Endothelial cell of umbilical vein (primary cell): ENCODE data around the gene RBM4B. TPM values are rescaled to one million over a fixed set of nuclear protein-coding genes. Genes with fewer than 3 reads are reported as not detected.

Experiments used
- BruUV-seq: library from RNA; stranded (reverse); fragments of 400-500 nt; replicated peaks from 2 replicates; lab custom pipeline; 2021; lab: Mats Ljungman, UMichigan
- CTCF ChIA-PET: fragments of 300-600, 350-600 bp; sonication (Branson Sonifier 250); formaldehyde crosslinking; loops from one replicate; lab custom pipeline; 2021; ENCODE audit warnings: antibody characterized with exemption, inconsistent platforms; lab: Charles Lee
- POLR2A ChIA-PET: fragments of 300-600, 350-600 bp; sonication (Branson Sonifier 250); formaldehyde crosslinking; loops from one replicate; lab custom pipeline; 2021; ENCODE audit warnings: antibody characterized with exemption, inconsistent platforms; lab: Charles Lee
- DNase-seq: peaks from one replicate; pipeline ENCODE4 v3.0.0-alpha.2; 2011; ENCODE audit warnings: low read depth, low spot score
- FAIRE-seq: peaks from 2 replicates; lab custom pipeline; 2011; peaks lifted over from hg19 to GRCh38; lab: Jason Lieb, UNC
- H2AFZ ChIP-seq: 2 replicates; pipeline ENCODE4 v1.6.0; 2012; ENCODE audit warnings: low read depth, low read length, control low read depth, inconsistent platforms
- H3K27ac ChIP-seq: 2 replicates; pipeline ENCODE4 v1.5.1; 2011; ENCODE audit warnings: low read depth, mild to moderate bottlenecking, control low read depth, low read length, moderate library complexity; ENCODE audit not compliant: insufficient read depth
- H3K27me3 ChIP-seq, 2 experiments: 2 replicates each; pipeline versions ENCODE4 v1.6.0 to v1.6.1; 2011; ENCODE audit warnings: low read length in 2 of 2, mixed read lengths in 1 of 2; ENCODE audit not compliant: control insufficient read depth in 2 of 2, insufficient read depth in 2 of 2
- H3K36me3 ChIP-seq, 2 experiments: 2 replicates in 1 of 2; 3 replicates in 1 of 2; pipeline ENCODE4 v1.5.1; 2011; ENCODE audit warnings: low read length in 2 of 2, mild to moderate bottlenecking in 1 of 2, moderate library complexity in 1 of 2; ENCODE audit not compliant: control insufficient read depth in 2 of 2, insufficient read depth in 2 of 2; ENCODE audit errors: extremely low read depth in 1 of 2
- H3K4me1 ChIP-seq: 3 replicates; pipeline ENCODE4 v1.5.1; 2011; ENCODE audit warnings: mild to moderate bottlenecking, low read length; ENCODE audit not compliant: control insufficient read depth, insufficient read depth; ENCODE audit errors: extremely low read depth
- H3K4me2 ChIP-seq: 2 replicates; pipeline ENCODE4 v1.6.1; 2011; ENCODE audit warnings: low read length, control low read depth, mixed read lengths; ENCODE audit not compliant: insufficient read depth
- H3K4me3 ChIP-seq, 3 experiments: fragments of 200-600 bp in 1 of 3; sonication (generic), shearing (Covaris generic) in 1 of 3; replicated peaks in 1 of 3; 2 replicates each; pipeline ENCODE4 v1.5.1; 2011 to 2016; ENCODE audit warnings: control low read depth in 3 of 3, low read length in 3 of 3, mild to moderate bottlenecking in 2 of 3, inconsistent platforms in 1 of 3, low read depth in 1 of 3, moderate library complexity in 1 of 3; ENCODE audit not compliant: insufficient read depth in 1 of 3
- H3K79me2 ChIP-seq: 2 replicates; pipeline ENCODE4 v1.6.0; 2012; ENCODE audit warnings: low read length, inconsistent platforms; ENCODE audit not compliant: control insufficient read depth, insufficient read depth
- H3K9ac ChIP-seq: replicated peaks from 2 replicates; pipeline ENCODE3; 2011; ENCODE audit warnings: low read length, control low read depth; ENCODE audit not compliant: insufficient read depth; ENCODE audit errors: extremely low read depth
- H3K9me1 ChIP-seq: replicated peaks from 3 replicates; pipeline ENCODE4 v1.6.0; 2011; ENCODE audit warnings: mild to moderate bottlenecking, low read length; ENCODE audit not compliant: control insufficient read depth, insufficient read depth; ENCODE audit errors: extremely low read depth
- H3K9me3 ChIP-seq: replicated peaks from 2 replicates; pipeline ENCODE4 v1.5.1; 2012; ENCODE audit warnings: low read length, inconsistent platforms; ENCODE audit not compliant: control insufficient read depth, insufficient read depth
- H4K20me1 ChIP-seq: replicated peaks from 2 replicates; pipeline ENCODE3; 2011; ENCODE audit warnings: mild to moderate bottlenecking, low read length; ENCODE audit not compliant: control insufficient read depth, insufficient read depth; ENCODE audit errors: extremely low read depth
- EZH2 ChIP-seq: IDR thresholded peaks from 2 replicates; pipeline ENCODE4 v1.6.1; 2012; ENCODE audit warnings: borderline replicate concordance, low read depth, mild to moderate bottlenecking, moderate library complexity, low read length, inconsistent platforms; ENCODE audit not compliant: severe bottlenecking
- FOS ChIP-seq: IDR thresholded peaks from 2 replicates; pipeline ENCODE4 v1.6.1; 2011; ENCODE audit warnings: mild to moderate bottlenecking, low read length, moderate library complexity, borderline replicate concordance; ENCODE audit not compliant: insufficient read depth
- GATA2 ChIP-seq: IDR thresholded peaks from 2 replicates; pipeline ENCODE4 v1.7.0; 2011; ENCODE audit warnings: low read depth, mild to moderate bottlenecking, moderate library complexity, mixed read lengths, low read length; ENCODE audit not compliant: insufficient read length, insufficient read depth
- JUN ChIP-seq: IDR thresholded peaks from 2 replicates; pipeline ENCODE4 v1.6.1; 2011; ENCODE audit warnings: borderline replicate concordance, low read depth; ENCODE audit not compliant: insufficient read length, insufficient read depth
- MYC ChIP-seq: IDR thresholded peaks from one replicate; pipeline ENCODE4 v1.6.1; 2011; ENCODE audit warnings: mild to moderate bottlenecking, low read depth, low read length
- POLR2A ChIP-seq: IDR thresholded peaks from 2 replicates; pipeline ENCODE4 v1.6.1; 2012; ENCODE audit warnings: low read depth, mild to moderate bottlenecking, control low read depth, low read length
- POLR2AphosphoS5 ChIP-seq: IDR thresholded peaks from 2 replicates; pipeline ENCODE4 v1.6.1; 2012; ENCODE audit warnings: low read depth, mild to moderate bottlenecking, control low read depth, low read length, moderate library complexity; ENCODE audit not compliant: insufficient read depth
- dilution Hi-C: fragments of 300-500 bp; cut with MboI; formaldehyde crosslinking; loops from one replicate; pipeline ENCODE4 v1.15.0; 2019; ENCODE audit warnings: low sequenced_read_pairs; ENCODE audit not compliant: extremely low pct_ligation_motif_present
- intact Hi-C: fragments of 100-400 bp; cut with micrococcal nuclease; formaldehyde crosslinking; loops from one replicate; pipeline ENCODE4 v1.10.0; 2022
- polyA plus RNA-seq, 4 experiments: library from polyadenylated mRNA; depleted of rRNA in 3 of 4; stranded (reverse) in 3 of 4; unstranded in 1 of 4; fragments of >200 nt; gene quantifications; 2 replicates each; pipeline versions ENCODE4 v1.2.1 to v1.2.3, GENCODE V29; 2011 to 2012; ENCODE audit warnings: missing spikeins in 1 of 4
- total RNA-seq: library from RNA; stranded (reverse); gene quantifications from 2 replicates; pipeline ENCODE4 v1.2.3, GENCODE V29; 2021
- TF ChIP-seq, protein P1 (sequence below): IDR thresholded peaks from 2 replicates; pipeline ENCODE4 v1.6.1; 2011; ENCODE audit not compliant: insufficient read depth, insufficient read length
- TF ChIP-seq, protein P2 (sequence below), 2 donors: IDR thresholded peaks; 1 replicate in 1 of 2; 2 replicates in 1 of 2; pipeline ENCODE4 v1.5.1; 2011; ENCODE audit warnings: low read length in 2 of 2, mild to moderate bottlenecking in 2 of 2, moderate library complexity in 2 of 2, control low read depth in 1 of 2, inconsistent platforms in 1 of 2, low read depth in 1 of 2; ENCODE audit not compliant: insufficient read depth in 1 of 2; ENCODE audit errors: extremely low read depth in 1 of 2

RBM4B gene
- total and polyA plus RNA-seq, 2 donors (not counting 3 experiments of a cell fraction or from before 2014, with no cell fraction given) = 22.2 to 31.2 TPM

DNA sequence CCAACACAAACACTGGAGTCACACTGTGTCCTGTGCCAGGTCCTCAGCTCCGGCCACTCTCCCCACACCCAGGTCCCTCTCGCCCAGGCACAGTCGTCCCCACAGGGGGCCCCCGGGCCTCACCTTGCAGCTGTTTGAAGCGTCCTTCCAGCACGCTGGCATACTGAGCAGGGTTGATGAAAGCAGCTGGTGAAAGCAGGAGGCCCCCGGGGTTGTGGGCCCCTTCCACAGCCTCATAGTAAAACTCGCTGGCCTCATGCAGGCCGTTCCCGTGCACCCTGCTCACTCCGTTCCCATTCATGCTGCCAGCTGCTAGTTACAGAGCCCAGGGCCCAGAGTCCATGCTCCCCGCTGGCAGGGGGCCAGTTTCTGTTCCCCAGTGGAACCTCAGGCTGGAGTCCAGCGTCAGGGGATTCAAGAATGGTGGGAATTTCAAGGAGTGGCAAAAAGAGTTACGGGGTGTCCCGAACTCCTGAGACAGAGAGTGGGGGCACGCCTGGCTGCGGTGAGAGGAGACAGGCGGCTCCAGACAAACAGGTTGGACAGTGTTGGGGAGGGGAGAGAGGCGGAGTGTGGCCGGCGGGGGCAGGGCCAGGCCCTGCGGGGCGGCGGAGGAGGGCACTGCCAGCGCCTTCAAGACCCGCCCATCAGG is 40.8 kb upstream of the RBM4B start:
- Histone ChIP-seq H3K36me3 (no peaks in the 10 kb centered on the region), H3K9me1 (no peaks in the 10 kb centered on the region), H3K27ac (no peak overlapping the region), H3K9ac (no peak overlapping the region), H3K4me3 (no peak overlapping the region), H3K27me3 (no peaks in the 10 kb centered on the region), H3K9me3 (no peaks in the 10 kb centered on the region), H3K79me2 (no peaks in the 10 kb centered on the region), H2AFZ (no peak overlapping the region), H3K4me1 (no peaks in the 10 kb centered on the region), H4K20me1 (no peaks in the 10 kb centered on the region), H3K4me2 (no peak overlapping the region)
- no TSS peak for BruUV-seq
- CTCF ChIA-PET = no interaction called here
- POLR2A ChIA-PET = no interaction called here
- intact Hi-C loops = no loop called here
- TF ChIP-seq EZH2 (no peak), POLR2A (no peak), FOS (no peak), JUN (no peak), GATA2 (no peak), MYC (no peak), POLR2AphosphoS5 (no peak)
- DNase-seq = no peak
- no peak for FAIRE-seq
- dilution Hi-C loops = no loop called here

DNA sequence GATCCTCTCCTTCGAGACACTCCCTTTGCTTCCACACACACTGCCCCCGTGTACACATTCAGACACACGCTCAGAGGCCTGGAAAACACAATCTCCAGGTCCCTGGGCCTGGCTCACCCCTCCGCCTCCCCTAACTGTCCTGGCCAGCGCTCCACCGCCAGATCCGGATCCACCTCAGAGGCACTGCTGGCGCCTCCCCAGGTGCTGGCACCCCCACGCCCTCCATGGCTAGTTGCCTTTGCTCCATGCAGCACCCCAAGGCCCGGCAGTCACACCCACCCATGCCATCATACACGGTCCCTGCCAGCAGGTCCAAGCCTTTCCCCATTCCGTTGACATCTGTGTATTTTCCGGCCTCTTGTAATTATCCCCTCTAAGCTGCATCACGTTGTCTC is 40.2 kb upstream of the RBM4B start:
- DNase-seq = no peak
- intact Hi-C loops = no loop called here
- H3K27me3 ChIP-seq = no peaks in the 10 kb centered on the region
- BruUV-seq = no TSS peak
- H3K79me2 ChIP-seq = no peaks in the 10 kb centered on the region
- FAIRE-seq = no peak
- no peak overlapping the region for H3K4me3 ChIP-seq
- no peak overlapping the region for H2AFZ ChIP-seq
- no peak overlapping the region for H3K4me2 ChIP-seq
- no peaks in the 10 kb centered on the region for H4K20me1 ChIP-seq
- no peaks in the 10 kb centered on the region for H3K36me3 ChIP-seq
- CTCF ChIA-PET = no interaction called here
- no peaks in the 10 kb centered on the region for H3K9me1 ChIP-seq
- no peaks in the 10 kb centered on the region for H3K9me3 ChIP-seq
- TF ChIP-seq GATA2 = no peak
- TF ChIP-seq POLR2A = no peak
- TF ChIP-seq FOS = no peak
- TF ChIP-seq EZH2 = no peak
- TF ChIP-seq, protein P1, sequence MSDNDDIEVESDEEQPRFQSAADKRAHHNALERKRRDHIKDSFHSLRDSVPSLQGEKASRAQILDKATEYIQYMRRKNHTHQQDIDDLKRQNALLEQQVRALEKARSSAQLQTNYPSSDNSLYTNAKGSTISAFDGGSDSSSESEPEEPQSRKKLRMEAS = no peak
- no peak for TF ChIP-seq POLR2AphosphoS5
- no peak for TF ChIP-seq MYC
- TF ChIP-seq, protein P2, sequence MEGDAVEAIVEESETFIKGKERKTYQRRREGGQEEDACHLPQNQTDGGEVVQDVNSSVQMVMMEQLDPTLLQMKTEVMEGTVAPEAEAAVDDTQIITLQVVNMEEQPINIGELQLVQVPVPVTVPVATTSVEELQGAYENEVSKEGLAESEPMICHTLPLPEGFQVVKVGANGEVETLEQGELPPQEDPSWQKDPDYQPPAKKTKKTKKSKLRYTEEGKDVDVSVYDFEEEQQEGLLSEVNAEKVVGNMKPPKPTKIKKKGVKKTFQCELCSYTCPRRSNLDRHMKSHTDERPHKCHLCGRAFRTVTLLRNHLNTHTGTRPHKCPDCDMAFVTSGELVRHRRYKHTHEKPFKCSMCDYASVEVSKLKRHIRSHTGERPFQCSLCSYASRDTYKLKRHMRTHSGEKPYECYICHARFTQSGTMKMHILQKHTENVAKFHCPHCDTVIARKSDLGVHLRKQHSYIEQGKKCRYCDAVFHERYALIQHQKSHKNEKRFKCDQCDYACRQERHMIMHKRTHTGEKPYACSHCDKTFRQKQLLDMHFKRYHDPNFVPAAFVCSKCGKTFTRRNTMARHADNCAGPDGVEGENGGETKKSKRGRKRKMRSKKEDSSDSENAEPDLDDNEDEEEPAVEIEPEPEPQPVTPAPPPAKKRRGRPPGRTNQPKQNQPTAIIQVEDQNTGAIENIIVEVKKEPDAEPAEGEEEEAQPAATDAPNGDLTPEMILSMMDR (IDR thresholded peaks at IDR 0.05; ENCODE audit: extremely low read depth in 1 of 2, insufficient read depth in 1 of 2, low read depth in 1 of 2, low read length in 2 of 2) = no peak
- TF ChIP-seq JUN = no peak
- H3K27ac ChIP-seq = no peak overlapping the region
- dilution Hi-C loops = no loop called here
- no peak overlapping the region for H3K9ac ChIP-seq
- no peaks in the 10 kb centered on the region for H3K4me1 ChIP-seq
- POLR2A ChIA-PET = no interaction called here
